Nucleus accumbens (tissue), 56 donors: ENCODE measurements around the gene MYLIP.

Experiments used
- DNase-seq, 56 donors: peaks; one replicate each; lab custom pipeline; 2025; lab: John Stamatoyannopoulos, UW

MYLIP gene

GRCh38 chr6:16196984-16197546 is 68.2 kb downstream of the MYLIP start:
- no peak for DNase-seq
